ENCODE results near the gene ZNHIT2. TPM values are rescaled to one million over a fixed set of nuclear protein-coding genes. Genes with fewer than 3 reads are reported as not detected.

Gene ZNHIT2
- total and polyA plus RNA-seq, 4 donors = 3.4 to 12.9 (median 5.8) TPM

Small RNA genes within 50 kb of the gene (microRNA-seq; reads per million reads assigned to microRNA genes)
- 0 reads per million in 2 donors for gene MIR6751

Other genes with a start within 250 kb of the ZNHIT2 start
- gene EHD1, start 239.1 kb downstream of the ZNHIT2 start, total RNA-seq = 100 to 1,000 TPM in 1 of 2 donors, 10 to 100 TPM in 1; 61.8 to 122 TPM
- 10 to 100 TPM; 14.4 to 28.8 TPM for gene EHD1, start 239.1 kb downstream of the ZNHIT2 start, polyA plus RNA-seq
- gene ATG2A, start 200.5 kb downstream of the ZNHIT2 start, total RNA-seq = 10 to 100 TPM; 19.6 to 20.6 TPM
- 10 to 100 TPM in 1 of 2 donors, 1 to 10 TPM in 1; 7.0 to 34.9 TPM for gene ATG2A, start 200.5 kb downstream of the ZNHIT2 start, polyA plus RNA-seq
- 10 to 100 TPM; 32.7 to 36.8 TPM for gene PPP2R5B, start 193.0 kb downstream of the ZNHIT2 start, total RNA-seq
- 10 to 100 TPM in 1 of 2 donors, 1 to 10 TPM in 1; 9.5 to 28.6 TPM for gene PPP2R5B, start 193.0 kb downstream of the ZNHIT2 start, polyA plus RNA-seq
- not detected for gene GPHA2, start 181.8 kb downstream of the ZNHIT2 start, total RNA-seq
- gene GPHA2, start 181.8 kb downstream of the ZNHIT2 start, polyA plus RNA-seq = under 1 TPM in 1 of 2 donors, not detected in 1; 0.43 TPM
- not detected for gene MAJIN, start 145.6 kb downstream of the ZNHIT2 start, total RNA-seq
- not detected for gene MAJIN, start 145.6 kb downstream of the ZNHIT2 start, polyA plus RNA-seq
- 1 to 10 TPM; 2.5 to 3.6 TPM for gene BATF2, start 120.7 kb downstream of the ZNHIT2 start, total RNA-seq
- 1 to 10 TPM; 1.4 to 1.9 TPM for gene BATF2, start 120.7 kb downstream of the ZNHIT2 start, polyA plus RNA-seq
- 10 to 100 TPM; 96.3 to 98.5 TPM for gene ARL2, start 103.5 kb downstream of the ZNHIT2 start, total RNA-seq
- gene ARL2, start 103.5 kb downstream of the ZNHIT2 start, polyA plus RNA-seq = 100 to 1,000 TPM; 151 to 175 TPM
- 10 to 100 TPM; 19.9 to 26.1 TPM for gene SNX15, start 90.3 kb downstream of the ZNHIT2 start, total RNA-seq
- gene SNX15, start 90.3 kb downstream of the ZNHIT2 start, polyA plus RNA-seq = 10 to 100 TPM; 21.7 to 26.2 TPM
- gene SAC3D1, start 76.5 kb downstream of the ZNHIT2 start, total RNA-seq = 1 to 10 TPM; 3.6 to 4.9 TPM
- 1 to 10 TPM; 5.4 to 7.5 TPM for gene SAC3D1, start 76.5 kb downstream of the ZNHIT2 start, polyA plus RNA-seq
- 10 to 100 TPM; 14.1 to 29.4 TPM for gene NAALADL1, start 59.1 kb downstream of the ZNHIT2 start, total RNA-seq
- gene NAALADL1, start 59.1 kb downstream of the ZNHIT2 start, polyA plus RNA-seq = 10 to 100 TPM; 25.8 to 45.9 TPM
- gene CDCA5, start 33.7 kb downstream of the ZNHIT2 start, total RNA-seq = 1 to 10 TPM in 1 of 2 donors, under 1 TPM in 1; 0.81 to 1.0 TPM
- 1 to 10 TPM in 1 of 2 donors, under 1 TPM in 1; 1.00 to 2.5 TPM for gene CDCA5, start 33.7 kb downstream of the ZNHIT2 start, polyA plus RNA-seq
- 10 to 100 TPM; 31.5 to 35.0 TPM for gene ZFPL1, start 33.5 kb downstream of the ZNHIT2 start, total RNA-seq
- 10 to 100 TPM; 24.9 to 69.9 TPM for gene ZFPL1, start 33.5 kb downstream of the ZNHIT2 start, polyA plus RNA-seq
- 100 to 1,000 TPM; 101 to 121 TPM for gene VPS51, start 21.5 kb downstream of the ZNHIT2 start, total RNA-seq
- gene VPS51, start 21.5 kb downstream of the ZNHIT2 start, polyA plus RNA-seq = 100 to 1,000 TPM in 1 of 2 donors, 10 to 100 TPM in 1; 73.0 to 191 TPM
- gene TM7SF2, start 5.8 kb downstream of the ZNHIT2 start, total RNA-seq = 1 to 10 TPM; 5.2 to 7.2 TPM
- 10 to 100 TPM in 1 of 2 donors, 1 to 10 TPM in 1; 4.0 to 11.8 TPM for gene TM7SF2, start 5.8 kb downstream of the ZNHIT2 start, polyA plus RNA-seq
- 100 to 1,000 TPM; 674 to 804 TPM for gene FAU, start 4.4 kb upstream of the ZNHIT2 start, total RNA-seq
- gene FAU, start 4.4 kb upstream of the ZNHIT2 start, polyA plus RNA-seq = 1,000 to 10,000 TPM; 1,037 to 1,172 TPM
- 10 to 100 TPM; 35.0 to 37.1 TPM for gene MRPL49, start 4.6 kb upstream of the ZNHIT2 start, total RNA-seq
- gene MRPL49, start 4.6 kb upstream of the ZNHIT2 start, polyA plus RNA-seq = 10 to 100 TPM; 44.2 to 52.2 TPM
- 10 to 100 TPM; 50.2 to 64.0 TPM for gene SYVN1, start 16.8 kb upstream of the ZNHIT2 start, total RNA-seq
- 10 to 100 TPM in 1 of 2 donors, 1 to 10 TPM in 1; 5.5 to 26.2 TPM for gene SYVN1, start 16.8 kb upstream of the ZNHIT2 start, polyA plus RNA-seq
- not detected for gene SPDYC, start 52.5 kb upstream of the ZNHIT2 start, total RNA-seq
- not detected for gene SPDYC, start 52.5 kb upstream of the ZNHIT2 start, polyA plus RNA-seq
- 100 to 1,000 TPM; 109 to 137 TPM for gene CAPN1, start 64.2 kb upstream of the ZNHIT2 start, total RNA-seq
- 10 to 100 TPM; 75.5 to 96.3 TPM for gene CAPN1, start 64.2 kb upstream of the ZNHIT2 start, polyA plus RNA-seq
- gene POLA2, start 144.3 kb upstream of the ZNHIT2 start, total RNA-seq = 1 to 10 TPM; 3.4 to 9.2 TPM
- 1 to 10 TPM; 3.0 to 4.1 TPM for gene POLA2, start 144.3 kb upstream of the ZNHIT2 start, polyA plus RNA-seq
- gene CDC42EP2, start 197.2 kb upstream of the ZNHIT2 start, total RNA-seq = 10 to 100 TPM; 16.2 to 20.9 TPM
- gene CDC42EP2, start 197.2 kb upstream of the ZNHIT2 start, polyA plus RNA-seq = 1 to 10 TPM; 2.3 to 3.5 TPM
- gene DPF2, start 216.2 kb upstream of the ZNHIT2 start, total RNA-seq = 10 to 100 TPM; 51.3 to 59.6 TPM
- 10 to 100 TPM; 16.4 to 41.1 TPM for gene DPF2, start 216.2 kb upstream of the ZNHIT2 start, polyA plus RNA-seq
- gene TIGD3, start 237.1 kb upstream of the ZNHIT2 start, total RNA-seq = under 1 TPM in 1 of 2 donors, not detected in 1; 0.16 TPM
- gene TIGD3, start 237.1 kb upstream of the ZNHIT2 start, polyA plus RNA-seq = under 1 TPM in 1 of 2 donors, not detected in 1; 0.88 TPM